ENCODE results near the gene RALGAPA2. TPM values are rescaled to one million over a fixed set of nuclear protein-coding genes. Genes with fewer than 3 reads are reported as not detected.

Gene RALGAPA2
- total and polyA plus RNA-seq, 2 experiments from 2014 or later, result 13.1 to 43.4 TPM

- H3K27me3 ChIP-seq (ENCODE audit: insufficient read depth), result no peaks in the 10 kb centered on the region
- TF ChIP-seq EZH2phosphoT487 (IDR thresholded peaks at IDR 0.05; ENCODE audit: unreplicated experiment) (no peak), ZNF331 (CRISPR knock-in tag; IDR thresholded peaks at IDR 0.05; ENCODE audit: low read depth) (no peak), POLR2AphosphoS5 (IDR thresholded peaks at IDR 0.05; ENCODE audit: low read depth) (no peak), STAT1 (IDR thresholded peaks at IDR 0.05; ENCODE audit: unreplicated experiment) (no peak), CTCF (conservative IDR thresholded peaks at IDR 0.05; ENCODE audit: low read depth in 2 of 2) (no peak), ZNF462 (CRISPR knock-in tag; IDR thresholded peaks at IDR 0.05) (no peak), JUNB (IDR thresholded peaks at IDR 0.05; ENCODE audit: unreplicated experiment) (no peak), EZH2 (IDR thresholded peaks at IDR 0.05; ENCODE audit: low read depth, unreplicated experiment) (no peak), ETS1 (IDR thresholded peaks at IDR 0.05) (no peak), CREB1 (CRISPR knock-in tag; IDR thresholded peaks at IDR 0.05; ENCODE audit: low read depth) (no peak), ZNF114 (CRISPR knock-in tag; IDR thresholded peaks at IDR 0.05) (no peak), NANOG (IDR thresholded peaks at IDR 0.05; ENCODE audit: borderline replicate concordance) (no peak), REST (IDR thresholded peaks at IDR 0.05; ENCODE audit: unreplicated experiment) (no peak)
- H3K27ac Mint-ChIP-seq, result no peak overlapping the region
- no peaks in the 10 kb centered on the region for H3K4me1 Mint-ChIP-seq
- no peaks in the 10 kb centered on the region for H3K79me2 ChIP-seq (replicated peaks; ENCODE audit: insufficient read depth)
- H3K27ac ChIP-seq (ENCODE audit: low read depth), result no peak overlapping the region
- no peak overlapping the region for H3K4me3 Mint-ChIP-seq
- ATAC-seq (no peak), DNase-seq (ENCODE audit: low spot score) (no peak)
- no peak overlapping the region for H3K4me2 ChIP-seq
- no peak overlapping the region for H2AFZ ChIP-seq
- no peaks in the 10 kb centered on the region for H3K4me1 ChIP-seq (ENCODE audit: insufficient read depth)
- 0 out of 2 replicates have a peak, but pooled peaks cover 5% of the 10 kb centered on the region for H3K36me3 ChIP-seq (ENCODE audit: insufficient read depth)
- H3F3A ChIP-seq (replicated peaks; ENCODE audit: low read depth), result no peaks in the 10 kb centered on the region
- H3K9me2 ChIP-seq (ENCODE audit: insufficient read depth), result no peaks in the 10 kb centered on the region
- H3K27me3 Mint-ChIP-seq (ENCODE audit: insufficient read depth, low read depth, poor library complexity), result peaks cover 2% of the 10 kb centered on the region
- no peaks in the 10 kb centered on the region for H3K9me3 Mint-ChIP-seq
- no peaks in the 10 kb centered on the region for H4K20me1 ChIP-seq (replicated peaks; ENCODE audit: insufficient read depth)
- H3K4me3 ChIP-seq, result no peak overlapping the region
- no peaks in the 10 kb centered on the region; the same call in 2 of the 3 replicates for H3K36me3 Mint-ChIP-seq (ENCODE audit: low read depth)
These were observed 190.7 kb downstream of the RALGAPA2 start for GRCh38 chr20:20521736-20522135.
